PC-9 (cell line): ENCODE results near the gene HSCB.

ENCODE experiments used
- CTCF ChIP-seq: fragments of 200-600 bp; sonication (generic); conservative IDR thresholded peaks from 2 replicates; pipeline ENCODE4 v1.6.1; 2017; ENCODE audit warnings: mixed run types, antibody characterized with exemption, mild to moderate bottlenecking, moderate library complexity
- EZH2 ChIP-seq: fragments of 200-600 bp; sonication (generic); IDR thresholded peaks from 2 replicates; pipeline ENCODE4 v1.8.0; 2017; ENCODE audit warnings: antibody characterized with exemption, low read depth

- TF ChIP-seq CTCF (no peak), EZH2 (no peak)
Measured at GRCh38 chr22:28706845-28707244, 35.0 kb upstream of the HSCB start.
